IMR-90 (cell line): ENCODE results near the gene TAS2R16.

ENCODE experiments used
- BHLHE40 ChIP-seq: fragments of 150-350 bp; IDR thresholded peaks from 2 replicates; pipeline ENCODE4 v1.6.1; 2016; ENCODE audit warnings: mild to moderate bottlenecking, low read depth, low read length
- CEBPB ChIP-seq: IDR thresholded peaks from 2 replicates; pipeline ENCODE4 v1.6.1; 2012; ENCODE audit warnings: low read depth, low read length, improper control_type of control experiment
- MXI1 ChIP-seq: IDR thresholded peaks from 2 replicates; pipeline ENCODE4 v1.6.1; 2012; ENCODE audit warnings: low read depth, mild to moderate bottlenecking, low read length, moderate library complexity, borderline replicate concordance
- POLR2A ChIP-seq: IDR thresholded peaks from 2 replicates; pipeline ENCODE4 v1.6.1; 2012; ENCODE audit warnings: mild to moderate bottlenecking, low read depth, low read length
- RCOR1 ChIP-seq: IDR thresholded peaks from 2 replicates; pipeline ENCODE4 v1.6.1; 2012; ENCODE audit warnings: mild to moderate bottlenecking, low read length, improper control_type of control experiment; ENCODE audit not compliant: insufficient replicate concordance
- SMC3 ChIP-seq: fragments of 150-350 bp; IDR thresholded peaks from 2 replicates; pipeline ENCODE4 v1.6.1; 2016; ENCODE audit warnings: low read depth, mild to moderate bottlenecking, antibody characterized with exemption, low read length, moderate library complexity
- TF ChIP-seq, protein P1 (sequence below): conservative IDR thresholded peaks from 2 replicates; pipeline ENCODE4 v1.5.1; 2012; ENCODE audit warnings: mild to moderate bottlenecking, low read depth, low read length, improper control_type of control experiment

DNA sequence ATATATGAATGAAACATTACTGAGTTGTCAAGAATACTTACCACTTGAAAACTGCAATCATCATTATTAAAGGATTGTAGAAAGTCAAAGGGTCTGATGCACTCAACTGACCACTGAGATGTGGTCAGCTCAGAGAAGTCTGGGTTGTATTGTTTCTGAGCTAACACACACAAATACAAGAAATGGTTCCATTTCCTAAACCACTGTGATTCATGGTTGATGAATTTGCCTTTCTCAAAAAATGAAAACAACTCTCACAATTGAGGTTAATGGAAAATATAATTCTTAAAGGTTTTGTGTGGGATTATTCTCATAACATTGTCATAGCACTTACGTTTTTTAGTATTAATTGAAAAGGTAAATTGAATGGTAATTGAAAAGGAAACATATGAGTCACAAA, 45.6 kb upstream of the TAS2R16 start:
- TF ChIP-seq, protein P1, sequence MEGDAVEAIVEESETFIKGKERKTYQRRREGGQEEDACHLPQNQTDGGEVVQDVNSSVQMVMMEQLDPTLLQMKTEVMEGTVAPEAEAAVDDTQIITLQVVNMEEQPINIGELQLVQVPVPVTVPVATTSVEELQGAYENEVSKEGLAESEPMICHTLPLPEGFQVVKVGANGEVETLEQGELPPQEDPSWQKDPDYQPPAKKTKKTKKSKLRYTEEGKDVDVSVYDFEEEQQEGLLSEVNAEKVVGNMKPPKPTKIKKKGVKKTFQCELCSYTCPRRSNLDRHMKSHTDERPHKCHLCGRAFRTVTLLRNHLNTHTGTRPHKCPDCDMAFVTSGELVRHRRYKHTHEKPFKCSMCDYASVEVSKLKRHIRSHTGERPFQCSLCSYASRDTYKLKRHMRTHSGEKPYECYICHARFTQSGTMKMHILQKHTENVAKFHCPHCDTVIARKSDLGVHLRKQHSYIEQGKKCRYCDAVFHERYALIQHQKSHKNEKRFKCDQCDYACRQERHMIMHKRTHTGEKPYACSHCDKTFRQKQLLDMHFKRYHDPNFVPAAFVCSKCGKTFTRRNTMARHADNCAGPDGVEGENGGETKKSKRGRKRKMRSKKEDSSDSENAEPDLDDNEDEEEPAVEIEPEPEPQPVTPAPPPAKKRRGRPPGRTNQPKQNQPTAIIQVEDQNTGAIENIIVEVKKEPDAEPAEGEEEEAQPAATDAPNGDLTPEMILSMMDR: no peak
- no peak for TF ChIP-seq POLR2A
- no peak for TF ChIP-seq SMC3
- no peak for TF ChIP-seq BHLHE40
- TF ChIP-seq MXI1: no peak
- TF ChIP-seq CEBPB: no peak
- TF ChIP-seq RCOR1: no peak
